ENCODE measurements around the gene ZEB1. TPM values are rescaled to one million over a fixed set of nuclear protein-coding genes. Genes with fewer than 3 reads are reported as not detected.

ZEB1 gene
- polyA plus RNA-seq, 1 donor from 2014 or later = 18.0 TPM

- no peak overlapping the region for H2AFZ ChIP-seq (ENCODE audit: low read depth, low read length)
- no peak overlapping the region for H3K27ac ChIP-seq (ENCODE audit: low read length)
- no peak overlapping the region for H3K4me3 ChIP-seq (ENCODE audit: low read length)
- no peaks in the 10 kb centered on the region for H3K9me3 ChIP-seq (ENCODE audit: low read length)
- no peaks in the 10 kb centered on the region for H3F3A ChIP-seq (ENCODE audit: insufficient read depth, low read length, poor library complexity, severe bottlenecking)
- H3K4me2 ChIP-seq (ENCODE audit: low read length) = no peak overlapping the region
- H3K36me3 ChIP-seq (ENCODE audit: insufficient read depth, low read length) = peaks cover 4% of the 10 kb centered on the region
- no peaks in the 10 kb centered on the region for H3K79me2 ChIP-seq (replicated peaks; ENCODE audit: insufficient read depth, low read length)
- H3K27me3 ChIP-seq (ENCODE audit: insufficient read depth, low read depth, low read length) = no peaks in the 10 kb centered on the region
- H3K9ac ChIP-seq (ENCODE audit: low read length) = no peak overlapping the region
- H4K20me1 ChIP-seq (ENCODE audit: insufficient read depth) = no peaks in the 10 kb centered on the region
- TF ChIP-seq TAF1 (IDR thresholded peaks at IDR 0.05; ENCODE audit: low read depth) (no peak), POLR2AphosphoS5 (IDR thresholded peaks at IDR 0.05) (no peak), EZH2 (IDR thresholded peaks at IDR 0.05; ENCODE audit: borderline replicate concordance, insufficient read depth, low read length, poor library complexity, severe bottlenecking) (no peak), EP300 (conservative IDR thresholded peaks at IDR 0.05; ENCODE audit: poor library complexity, severe bottlenecking) (no peak), RAD21 (conservative IDR thresholded peaks at IDR 0.05) (no peak), REST (IDR thresholded peaks at IDR 0.05; ENCODE audit: borderline replicate concordance) (no peak), SMC3 (conservative IDR thresholded peaks at IDR 0.05; ENCODE audit: poor library complexity) (no peak), MXI1 (conservative IDR thresholded peaks at IDR 0.05; ENCODE audit: poor library complexity, severe bottlenecking) (no peak), CTCF (IDR thresholded peaks at IDR 0.05; ENCODE audit: poor library complexity, severe bottlenecking) (no peak)
- no peaks in the 10 kb centered on the region for H3K9me2 ChIP-seq (ENCODE audit: insufficient read depth, low read length)
Observed at GRCh38 chr10:31526681-31527080, 207.7 kb downstream of the ZEB1 start.

- no peak overlapping the region for H2AFZ ChIP-seq (ENCODE audit: low read depth, low read length)
- no peak overlapping the region for H3K4me3 ChIP-seq (ENCODE audit: low read length)
- H3K9ac ChIP-seq (ENCODE audit: low read length) = no peak overlapping the region
- H3K79me2 ChIP-seq (replicated peaks; ENCODE audit: insufficient read depth, low read length) = no peaks in the 10 kb centered on the region
- no peaks in the 10 kb centered on the region for H4K20me1 ChIP-seq (ENCODE audit: insufficient read depth)
- H3K27ac ChIP-seq (ENCODE audit: low read length) = no peak overlapping the region
- no peaks in the 10 kb centered on the region for H3K9me2 ChIP-seq (ENCODE audit: insufficient read depth, low read length)
- H3F3A ChIP-seq (ENCODE audit: insufficient read depth, low read length, poor library complexity, severe bottlenecking) = no peaks in the 10 kb centered on the region
- TF ChIP-seq REST (IDR thresholded peaks at IDR 0.05; ENCODE audit: borderline replicate concordance) (no peak), EP300 (conservative IDR thresholded peaks at IDR 0.05; ENCODE audit: poor library complexity, severe bottlenecking) (no peak), CTCF (IDR thresholded peaks at IDR 0.05; ENCODE audit: poor library complexity, severe bottlenecking) (no peak), MXI1 (conservative IDR thresholded peaks at IDR 0.05; ENCODE audit: poor library complexity, severe bottlenecking) (no peak), POLR2AphosphoS5 (IDR thresholded peaks at IDR 0.05) (no peak), TAF1 (IDR thresholded peaks at IDR 0.05; ENCODE audit: low read depth) (no peak), RAD21 (conservative IDR thresholded peaks at IDR 0.05) (no peak), SMC3 (conservative IDR thresholded peaks at IDR 0.05; ENCODE audit: poor library complexity) (no peak), EZH2 (IDR thresholded peaks at IDR 0.05; ENCODE audit: borderline replicate concordance, insufficient read depth, low read length, poor library complexity, severe bottlenecking) (no peak)
- H3K36me3 ChIP-seq (ENCODE audit: insufficient read depth, low read length) = peaks cover 4% of the 10 kb centered on the region
- H3K27me3 ChIP-seq (ENCODE audit: insufficient read depth, low read depth, low read length) = no peaks in the 10 kb centered on the region
- H3K4me2 ChIP-seq (ENCODE audit: low read length) = no peak overlapping the region
- no peaks in the 10 kb centered on the region for H3K9me3 ChIP-seq (ENCODE audit: low read length)
Observed at GRCh38 chr10:31528831-31529230, 209.8 kb downstream of the ZEB1 start.

Data from neural cell (in vitro differentiated cells).